Bronchial epithelial cell (primary cell): ENCODE results near the gene IL1RL2. TPM values are rescaled to one million over a fixed set of nuclear protein-coding genes. Genes with fewer than 3 reads are reported as not detected.

Source experiments
- DNase-seq: peaks from one replicate; pipeline ENCODE4 v3.0.0-alpha.2; 2010; ENCODE audit warnings: low read depth
- FAIRE-seq: peaks from 2 replicates; lab custom pipeline; 2011; peaks lifted over from hg19 to GRCh38; lab: Jason Lieb, UNC
- H3K27me3 ChIP-seq: 2 replicates; pipeline ENCODE4 v1.5.1; 2011; ENCODE audit warnings: low read length; ENCODE audit not compliant: control insufficient read depth, insufficient read depth
- H3K36me3 ChIP-seq: 2 replicates; pipeline ENCODE4 v1.5.1; 2011; ENCODE audit warnings: low read length; ENCODE audit not compliant: control insufficient read depth, insufficient read depth
- H3K4me3 ChIP-seq: 2 replicates; pipeline ENCODE4 v1.5.1; 2011; ENCODE audit warnings: mild to moderate bottlenecking, low read depth, low read length, control low read depth
- total RNA-seq: library from RNA; depleted of rRNA; stranded (reverse); fragments of >200 nt; gene quantifications from 2 replicates; pipeline ENCODE4 v1.2.1, GENCODE V29; 2014
- TF ChIP-seq, protein P1 (sequence below): IDR thresholded peaks from 2 replicates; pipeline ENCODE4 v1.5.1; 2011; ENCODE audit warnings: mild to moderate bottlenecking, moderate library complexity, low read length, control low read depth, inconsistent platforms; ENCODE audit not compliant: insufficient read depth, severe bottlenecking

IL1RL2 gene
- total RNA-seq, 1 donor from 2014 or later = 1.8 TPM

DNA sequence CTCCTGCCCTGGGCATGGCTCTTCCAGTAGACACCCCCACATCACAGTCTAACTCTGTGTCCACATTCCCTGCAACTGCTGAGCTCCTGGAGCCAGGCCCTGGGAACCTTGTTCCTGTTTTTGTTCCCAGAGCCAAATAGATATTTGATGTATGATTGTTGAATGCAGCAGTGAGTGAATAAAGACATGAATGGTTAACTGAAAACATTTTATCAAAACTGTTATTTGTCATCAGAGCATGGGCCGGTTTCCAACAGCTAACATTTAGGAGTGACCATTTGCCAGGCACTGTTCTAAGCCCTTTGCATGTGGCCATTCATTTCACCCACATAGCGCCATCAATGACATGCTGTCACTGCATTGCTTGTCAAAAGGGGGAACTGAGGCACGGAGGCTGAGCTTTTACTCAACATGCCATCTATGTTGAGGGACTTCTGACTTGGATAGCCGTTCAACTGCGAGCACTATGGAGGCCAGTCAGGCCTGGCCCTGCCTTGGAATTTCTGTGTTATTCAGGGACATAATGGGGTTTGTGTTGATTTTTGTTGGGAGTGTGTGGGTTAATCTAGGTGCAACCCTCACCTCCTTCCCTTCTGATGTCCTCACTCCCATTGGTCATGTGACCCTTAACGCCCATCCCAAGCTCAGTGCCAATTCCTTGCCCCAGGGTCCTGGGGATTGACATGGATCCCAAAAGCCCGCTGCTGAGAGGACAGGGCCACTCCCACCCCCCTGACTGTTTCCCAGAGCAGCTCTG, 31.7 kb upstream of the IL1RL2 start:
- Histone ChIP-seq H3K36me3 (peaks cover 1% of the 10 kb centered on the region), H3K27me3 (no peaks in the 10 kb centered on the region), H3K4me3 (no peak overlapping the region)
- DNase-seq = no peak
- TF ChIP-seq, protein P1, sequence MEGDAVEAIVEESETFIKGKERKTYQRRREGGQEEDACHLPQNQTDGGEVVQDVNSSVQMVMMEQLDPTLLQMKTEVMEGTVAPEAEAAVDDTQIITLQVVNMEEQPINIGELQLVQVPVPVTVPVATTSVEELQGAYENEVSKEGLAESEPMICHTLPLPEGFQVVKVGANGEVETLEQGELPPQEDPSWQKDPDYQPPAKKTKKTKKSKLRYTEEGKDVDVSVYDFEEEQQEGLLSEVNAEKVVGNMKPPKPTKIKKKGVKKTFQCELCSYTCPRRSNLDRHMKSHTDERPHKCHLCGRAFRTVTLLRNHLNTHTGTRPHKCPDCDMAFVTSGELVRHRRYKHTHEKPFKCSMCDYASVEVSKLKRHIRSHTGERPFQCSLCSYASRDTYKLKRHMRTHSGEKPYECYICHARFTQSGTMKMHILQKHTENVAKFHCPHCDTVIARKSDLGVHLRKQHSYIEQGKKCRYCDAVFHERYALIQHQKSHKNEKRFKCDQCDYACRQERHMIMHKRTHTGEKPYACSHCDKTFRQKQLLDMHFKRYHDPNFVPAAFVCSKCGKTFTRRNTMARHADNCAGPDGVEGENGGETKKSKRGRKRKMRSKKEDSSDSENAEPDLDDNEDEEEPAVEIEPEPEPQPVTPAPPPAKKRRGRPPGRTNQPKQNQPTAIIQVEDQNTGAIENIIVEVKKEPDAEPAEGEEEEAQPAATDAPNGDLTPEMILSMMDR = no peak
- no peak for FAIRE-seq

DNA sequence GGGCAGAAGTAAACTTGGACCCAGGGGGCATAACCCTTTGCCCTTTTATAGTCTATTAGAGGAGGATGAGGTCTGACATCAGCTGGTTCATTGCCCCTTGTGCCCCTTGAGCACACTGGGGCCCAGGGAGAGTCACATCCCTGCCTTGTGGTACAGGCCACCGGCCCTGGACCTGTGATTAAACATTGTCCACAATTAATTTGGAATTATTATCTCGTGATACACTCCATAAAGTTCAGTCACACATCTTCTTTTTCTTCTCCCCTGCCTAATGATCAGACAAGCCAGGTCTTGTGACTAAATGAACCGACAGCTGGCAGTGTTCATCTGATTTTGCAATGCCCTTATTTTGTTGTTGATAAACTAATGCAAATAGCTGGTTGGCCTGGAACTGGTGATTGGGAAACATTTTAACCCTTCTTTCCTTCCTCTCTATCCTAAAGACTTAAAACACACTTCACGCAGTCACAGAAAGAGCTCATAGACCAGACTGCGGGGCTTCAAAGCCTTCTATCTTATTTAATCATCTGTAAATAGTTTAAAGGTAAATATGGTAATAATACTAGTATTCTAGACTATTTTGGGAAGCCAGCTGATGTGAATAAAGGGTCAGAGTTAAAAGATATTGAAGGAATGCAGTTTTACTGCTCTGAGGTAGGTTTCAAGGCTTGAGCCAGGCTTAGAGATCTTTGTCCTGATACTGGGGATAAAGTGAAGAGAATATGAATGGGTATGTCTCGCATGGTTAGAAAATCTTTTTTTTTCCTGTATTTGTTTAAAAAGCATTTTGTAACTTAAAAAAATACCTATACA, 30.9 kb upstream of the IL1RL2 start:
- no peak overlapping the region for H3K4me3 ChIP-seq
- TF ChIP-seq, protein P1 = no peak
- H3K36me3 ChIP-seq = peaks cover 1% of the 10 kb centered on the region
- DNase-seq (peak; percentile 88), FAIRE-seq (no peak)
- no peaks in the 10 kb centered on the region for H3K27me3 ChIP-seq

DNA sequence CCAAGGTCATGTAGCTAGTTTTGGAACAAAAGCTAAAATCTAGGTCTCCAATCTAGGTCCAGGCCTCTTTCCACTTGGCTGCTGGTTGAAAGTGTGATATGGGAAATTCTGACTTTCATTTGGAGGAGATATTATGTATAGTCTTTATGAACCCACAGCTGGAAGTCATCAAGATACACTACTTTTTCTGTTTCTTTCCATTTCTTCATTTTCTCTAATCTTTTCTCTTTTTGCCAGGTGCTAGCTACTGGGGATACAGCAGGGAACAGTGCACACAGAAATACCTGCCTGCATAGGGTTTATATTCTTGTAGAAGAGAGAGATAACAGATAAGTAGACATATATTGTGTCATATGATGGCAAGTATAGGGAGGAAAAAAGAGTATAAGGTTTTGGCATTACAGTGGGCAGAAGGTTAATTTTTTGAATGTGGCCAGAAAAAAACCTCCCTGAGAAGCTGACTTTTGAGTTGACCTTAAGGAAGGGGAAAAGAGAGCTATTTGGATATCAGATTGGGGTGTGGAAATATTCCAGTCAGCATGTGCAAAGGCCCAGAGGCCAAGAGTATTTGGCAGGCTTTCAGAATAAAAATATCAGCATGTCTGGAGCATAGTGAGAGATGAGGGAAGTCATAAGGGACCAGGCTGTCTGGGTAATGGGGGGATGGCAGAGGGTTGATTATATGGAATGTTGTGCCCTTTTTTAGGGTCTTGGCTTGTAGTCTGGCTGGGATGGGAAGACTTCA, 28.6 kb upstream of the IL1RL2 start:
- no peak for DNase-seq
- Histone ChIP-seq H3K27me3 (no peaks in the 10 kb centered on the region), H3K36me3 (peaks cover 1% of the 10 kb centered on the region), H3K4me3 (no peak overlapping the region)
- TF ChIP-seq, protein P1 = no peak
- FAIRE-seq = no peak

DNA sequence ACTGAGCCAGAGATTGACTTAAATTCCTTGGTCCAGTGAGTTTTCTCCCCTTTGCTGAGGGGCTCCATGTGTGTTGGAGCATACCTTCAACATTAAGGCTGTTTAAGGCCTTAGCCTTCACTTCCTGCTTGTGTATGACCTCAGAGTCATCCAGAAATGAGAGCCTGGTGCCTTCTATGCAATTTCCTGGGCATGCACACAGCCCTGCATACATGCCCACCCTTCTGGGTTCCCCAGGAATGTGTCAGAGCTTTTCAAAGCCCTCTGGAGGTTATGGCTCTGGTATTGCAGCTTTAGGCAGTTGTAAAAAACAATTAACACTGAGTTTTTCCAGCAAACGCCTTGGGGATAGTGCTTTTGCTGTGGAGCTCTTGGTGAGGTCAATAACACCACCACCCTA, 27.5 kb upstream of the IL1RL2 start:
- no peak for FAIRE-seq
- H3K4me3 ChIP-seq = no peak overlapping the region
- peak; percentile 59 for DNase-seq

DNA sequence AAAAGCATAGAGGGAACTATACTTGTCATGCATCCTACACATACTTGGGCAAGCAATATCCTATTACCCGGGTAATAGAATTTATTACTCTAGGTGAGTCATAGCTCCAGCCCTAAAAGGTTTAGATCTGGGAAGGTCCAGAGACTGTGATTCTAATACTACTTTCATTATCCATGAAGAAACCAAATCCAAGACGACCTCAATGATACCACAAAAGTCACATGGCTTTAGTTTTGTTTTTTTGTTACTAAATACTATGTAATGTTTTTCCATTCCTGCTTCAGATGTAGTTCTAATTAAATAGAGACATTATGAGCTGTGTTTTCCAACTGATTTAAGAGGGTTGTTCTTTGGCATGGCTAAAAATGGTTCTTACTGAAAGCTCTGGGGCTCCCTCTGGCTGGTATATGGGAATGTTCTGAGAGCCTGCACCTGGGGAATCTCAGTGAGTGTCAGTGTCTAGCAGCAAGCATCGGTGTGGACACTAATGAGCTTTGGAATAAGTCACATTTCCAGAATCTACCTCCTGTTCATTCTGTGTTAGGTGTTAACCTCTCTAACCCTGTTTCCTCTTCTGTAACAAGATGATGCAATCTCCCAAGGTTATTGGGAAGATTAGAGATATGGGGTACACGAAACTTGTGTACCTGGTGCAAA, 20.5 kb upstream of the IL1RL2 start:
- no peaks in the 10 kb centered on the region for H3K27me3 ChIP-seq
- no peaks in the 10 kb centered on the region for H3K36me3 ChIP-seq
- H3K4me3 ChIP-seq = no peak overlapping the region
- DNase-seq (peak; percentile 61), FAIRE-seq (no peak)
- TF ChIP-seq, protein P1 = peak; percentile 62

More for the DNA sequence above, 27.5 kb upstream of the IL1RL2 start:
- Histone ChIP-seq H3K36me3 (peaks cover 1% of the 10 kb centered on the region), H3K27me3 (no peaks in the 10 kb centered on the region)
- TF ChIP-seq, protein P1 = no peak
